Stimulated activated naive CD8-positive, alpha-beta T cell treated with anti-CD3 and anti-CD28 coated beads, Interleukin-15, Interleukin-2, amounts not matched to agents 100 U/mL and 50 U/mL, for 24 hours (primary cell): Measurements from ENCODE around the gene CRKL.
"Not testable (repeated sequence)": the region's sequence is repeated elsewhere in the genome, so short reads cannot be mapped to it uniquely, and the experiment has no call there.

Experiments used
- ATAC-seq: fragments of 150-1000 bp; cut with Tn5 transposase; one replicate; pipeline ENCODE4 v1.10.0; 2021
- DNase-seq: peaks from one replicate; pipeline ENCODE4 v3.0.0; 2021

CRKL gene

DNA sequence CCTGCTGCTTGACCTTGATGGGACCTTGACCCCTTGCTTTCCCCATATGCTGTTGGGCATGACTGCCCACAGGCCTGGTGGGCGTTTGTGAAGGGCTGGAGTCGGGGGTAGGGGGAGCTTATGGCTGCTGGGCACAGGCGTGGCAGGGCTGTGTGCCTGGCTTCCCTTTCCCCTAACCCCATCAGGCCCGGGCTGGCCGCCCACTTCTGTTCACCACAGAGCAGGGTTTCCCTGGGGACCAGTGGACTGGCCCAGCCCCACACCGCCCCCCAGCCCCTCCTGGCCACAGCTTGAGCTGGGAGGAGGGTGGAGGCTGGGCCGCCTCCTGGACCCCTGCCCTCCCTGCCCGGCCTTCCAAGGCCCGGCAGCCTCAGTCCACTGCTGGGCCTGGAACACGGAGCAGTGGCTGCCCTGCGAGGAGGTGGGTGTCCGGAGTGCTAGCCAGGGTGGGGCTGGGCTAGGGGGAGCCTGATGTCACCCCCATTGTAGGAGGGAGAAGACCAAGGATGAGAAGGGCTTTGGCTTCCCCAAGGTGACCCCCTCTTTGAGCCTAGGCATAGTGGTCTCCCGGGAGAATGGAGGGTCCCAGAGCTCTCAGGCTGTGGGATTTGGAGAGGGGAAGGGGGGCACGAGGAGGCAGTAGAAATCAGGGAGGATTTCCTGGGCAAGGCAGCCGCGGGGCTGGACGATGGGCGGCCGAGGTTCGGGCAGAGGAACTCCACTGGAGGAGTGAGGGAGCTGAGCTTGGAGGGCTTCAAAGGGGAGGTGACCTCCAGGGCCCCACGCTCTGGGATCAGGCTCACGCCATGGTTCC, 49.9 kb downstream of the CRKL start, which contains the start of gene AIFM3:
Gene AIFM3, plus strand, starts transcription at position 373 of the 814 bp plus-strand sequence. CDS start 690 bp downstream, outside the sequence.
- no peak for ATAC-seq
- DNase-seq = no peak

DNA sequence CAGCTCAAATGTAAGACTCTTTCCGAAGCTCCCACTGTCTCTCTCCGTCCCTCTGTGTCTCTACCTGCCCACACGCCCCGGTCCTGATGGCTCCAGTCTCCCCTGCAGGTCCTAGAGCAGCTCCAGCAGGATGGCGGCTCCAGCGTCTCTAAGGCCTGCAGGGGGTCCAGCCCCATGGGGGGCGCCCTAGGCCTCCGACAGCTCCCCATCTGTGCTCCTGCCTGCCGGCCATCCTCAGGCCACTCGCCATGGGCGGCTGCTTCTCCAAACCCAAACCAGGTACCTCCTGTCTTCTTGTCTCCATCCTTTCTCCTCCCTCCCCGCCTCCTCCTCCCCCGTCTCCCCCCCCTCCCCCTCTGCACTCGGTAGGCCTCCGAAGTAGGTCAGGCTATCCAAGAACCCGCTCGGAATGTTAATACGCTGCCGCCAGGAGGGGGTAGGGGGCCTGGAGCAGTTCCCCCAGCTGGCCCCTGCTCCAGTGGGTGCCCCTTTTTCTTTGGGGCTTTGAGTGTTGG, 50.5 kb downstream of the CRKL start:
- DNase-seq (no peak), ATAC-seq (no peak)

DNA sequence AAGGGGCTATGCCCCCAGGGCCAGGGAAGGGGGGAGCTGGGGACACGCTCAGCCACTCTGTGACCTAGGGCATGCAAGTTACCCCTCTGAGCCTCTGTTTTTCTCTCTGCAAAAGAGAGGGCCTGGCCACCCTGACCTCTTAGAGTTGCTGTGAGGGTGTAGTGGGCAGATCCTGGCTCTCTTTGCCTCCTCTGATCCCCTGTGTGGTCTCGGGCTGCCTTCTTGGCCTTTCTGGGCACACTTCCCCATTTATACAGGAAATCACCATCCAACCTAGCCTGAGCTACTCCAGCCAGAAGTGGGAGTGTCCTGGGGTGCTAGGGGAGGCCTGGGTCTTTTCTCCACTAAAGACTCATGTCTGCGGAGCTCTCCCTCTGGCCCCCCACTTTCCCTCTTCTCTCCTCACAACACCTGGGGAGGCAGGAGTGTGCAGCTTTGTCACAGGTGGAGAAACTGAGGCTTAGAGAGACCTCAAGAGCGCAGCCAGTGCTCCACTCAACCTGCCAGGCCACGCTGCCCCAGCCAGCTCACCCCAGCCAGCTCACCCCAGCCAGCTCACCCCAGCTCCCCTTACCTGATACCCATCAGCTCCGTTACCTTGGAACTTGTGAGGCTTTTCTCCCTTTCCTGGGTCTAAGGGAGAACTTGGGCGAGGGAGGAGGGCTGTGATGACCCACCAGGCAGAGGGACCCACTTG, 51.2 kb downstream of the CRKL start:
- DNase-seq (no peak), ATAC-seq (no peak)

DNA sequence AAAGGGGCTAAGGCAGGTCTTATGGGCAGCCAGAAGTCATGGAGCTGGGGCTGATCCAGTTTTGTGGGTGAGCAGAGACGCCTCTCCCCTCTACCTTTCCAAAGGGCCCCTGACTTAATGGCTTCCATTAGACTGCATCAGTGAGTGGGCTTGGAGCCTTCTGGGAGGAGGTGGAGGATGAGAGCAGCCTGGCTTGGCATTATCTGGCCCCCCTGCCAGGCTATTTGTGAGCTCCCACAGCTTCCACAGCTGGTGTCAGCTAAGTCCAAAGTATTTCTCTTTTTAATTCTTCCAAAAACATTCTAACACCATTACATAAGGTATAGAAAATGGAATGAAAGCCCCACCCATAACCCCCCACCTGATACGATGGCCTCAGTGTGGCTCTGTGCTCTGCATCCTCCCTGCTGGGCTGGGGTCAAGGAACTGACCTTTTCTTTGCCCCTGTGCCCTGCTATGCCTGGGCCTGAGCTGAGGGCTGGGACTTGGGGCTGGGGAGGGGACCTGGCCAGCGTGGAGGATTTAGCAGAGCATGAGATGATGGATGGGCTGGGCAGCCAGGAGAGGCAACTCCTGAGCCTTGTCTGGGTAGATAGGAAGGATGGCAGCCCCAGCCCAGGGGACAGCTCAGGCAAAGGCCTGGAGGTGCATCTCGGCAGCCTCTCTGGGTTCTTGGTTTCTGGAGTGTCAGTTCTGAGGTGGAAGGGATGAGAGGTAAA, 53.9 kb downstream of the CRKL start:
- no peak for ATAC-seq
- DNase-seq = no peak

DNA sequence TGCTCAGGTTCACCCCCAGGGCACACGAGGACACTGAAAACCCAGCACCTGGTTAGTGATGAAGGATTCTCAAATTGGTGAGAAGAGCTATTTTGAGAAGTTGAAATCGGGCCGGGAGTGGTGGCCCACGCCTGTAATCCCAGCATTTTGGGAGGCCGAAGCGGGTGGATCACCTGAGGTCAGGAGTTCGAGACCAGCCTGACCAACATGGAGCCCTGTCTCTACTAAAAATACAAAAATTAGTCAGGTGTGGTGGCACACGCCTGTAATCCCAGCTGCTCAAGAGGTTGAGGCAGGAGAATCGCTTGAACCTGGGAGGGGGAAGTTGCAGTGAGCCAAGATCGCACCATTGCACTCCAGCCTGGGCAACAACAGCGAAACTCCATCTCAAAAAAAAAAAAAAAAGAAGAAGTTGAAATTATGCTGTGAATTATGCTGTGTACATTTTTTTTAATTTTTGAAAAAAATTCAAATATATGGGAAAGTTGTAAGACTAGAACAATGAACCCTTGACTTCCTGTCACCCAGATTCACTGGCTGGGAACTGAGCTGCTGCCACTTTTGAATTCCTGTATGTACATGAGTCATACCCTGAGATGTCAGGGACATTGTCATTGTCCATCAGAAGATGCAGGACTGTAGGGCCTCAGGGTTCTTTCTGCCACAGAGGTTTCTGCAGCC, 54.9 kb downstream of the CRKL start:
- DNase-seq, ATAC-seq: not testable (repeated sequence)

DNA sequence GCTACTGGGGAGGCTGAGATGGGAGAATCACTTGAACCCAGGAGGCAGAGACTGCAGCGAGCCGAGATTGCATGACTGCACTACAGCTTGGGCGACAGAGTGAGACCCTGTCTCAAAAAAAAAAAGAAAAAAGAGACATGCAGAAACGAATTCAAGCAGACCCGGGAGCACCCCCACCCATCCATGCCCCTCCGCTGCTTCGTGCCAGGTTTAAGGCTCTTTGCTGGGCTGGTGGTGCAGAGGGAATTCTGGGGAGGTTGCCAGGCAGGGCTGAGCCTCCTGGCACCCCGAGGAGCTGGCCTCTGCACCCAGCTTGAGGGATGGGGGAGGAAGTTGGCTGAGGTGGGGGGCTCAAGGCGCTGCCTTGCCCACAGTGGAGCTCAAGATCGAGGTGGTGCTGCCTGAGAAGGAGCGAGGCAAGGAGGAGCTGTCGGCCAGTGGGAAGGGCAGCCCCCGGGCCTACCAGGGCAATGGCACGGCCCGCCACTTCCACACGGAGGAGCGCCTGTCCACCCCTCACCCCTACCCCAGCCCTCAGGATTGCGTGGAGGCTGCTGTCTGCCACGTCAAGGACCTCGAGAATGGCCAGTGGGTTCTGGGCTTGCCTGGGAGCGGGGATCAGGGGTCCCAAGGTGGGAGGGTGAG, 55.8 kb downstream of the CRKL start:
- DNase-seq = no peak
- no peak for ATAC-seq

DNA sequence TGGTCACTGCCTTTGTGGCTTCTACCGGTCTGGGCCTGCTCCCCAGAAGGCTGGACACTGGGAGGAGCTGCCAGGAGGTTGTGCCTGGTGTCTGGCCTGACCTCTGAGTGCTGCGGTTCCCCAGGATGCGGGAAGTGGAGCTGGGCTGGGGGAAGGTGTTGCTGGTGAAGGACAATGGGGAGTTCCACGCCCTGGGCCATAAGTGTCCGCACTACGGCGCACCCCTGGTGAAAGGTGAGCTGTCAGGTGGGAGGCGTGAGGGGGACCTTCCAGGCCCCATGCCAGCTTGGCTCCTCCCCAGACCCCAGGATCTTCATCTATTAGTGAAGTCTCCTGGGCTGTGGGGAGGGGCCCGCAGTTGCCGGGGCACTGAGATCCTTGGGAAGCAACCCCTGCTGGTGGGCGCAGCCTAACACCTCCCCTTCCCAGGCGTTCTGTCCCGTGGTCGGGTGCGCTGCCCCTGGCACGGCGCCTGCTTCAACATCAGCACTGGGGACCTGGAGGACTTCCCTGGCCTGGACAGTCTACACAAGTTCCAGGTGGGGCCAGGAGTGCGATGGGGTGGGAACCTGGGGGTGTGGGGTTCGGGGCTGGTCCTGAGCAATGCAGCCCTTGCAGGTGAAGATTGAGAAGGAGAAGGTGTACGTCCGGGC, 56.6 kb downstream of the CRKL start:
- DNase-seq = no peak
- ATAC-seq = no peak

DNA sequence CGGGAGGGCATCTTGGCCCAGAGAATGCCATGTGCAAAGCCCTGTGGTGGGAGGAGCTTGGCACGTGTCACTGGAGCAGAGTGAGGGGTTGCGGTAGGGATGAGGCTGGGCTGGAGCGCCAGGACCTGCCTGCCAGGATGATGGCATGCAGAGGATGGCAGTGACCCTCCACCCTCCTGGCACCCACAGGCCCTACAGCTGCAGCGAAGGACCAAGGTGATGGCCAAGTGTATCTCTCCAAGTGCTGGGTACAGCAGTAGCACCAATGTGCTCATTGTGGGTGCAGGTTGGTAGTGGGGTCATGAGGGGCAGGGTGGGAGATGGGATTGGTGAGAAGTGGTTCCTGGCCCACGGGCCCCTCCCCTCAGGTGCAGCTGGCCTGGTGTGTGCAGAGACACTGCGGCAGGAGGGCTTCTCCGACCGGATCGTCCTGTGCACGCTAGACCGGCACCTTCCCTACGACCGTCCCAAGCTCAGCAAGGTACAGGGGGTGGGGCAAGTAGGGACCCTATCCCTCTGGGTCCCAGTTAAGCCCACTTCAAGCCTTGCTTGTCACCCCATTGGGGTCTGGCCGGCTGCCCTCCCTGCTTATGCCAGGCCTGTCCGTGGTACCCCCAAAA, 57.2 kb downstream of the CRKL start:
- no peak for DNase-seq
- no peak for ATAC-seq

DNA sequence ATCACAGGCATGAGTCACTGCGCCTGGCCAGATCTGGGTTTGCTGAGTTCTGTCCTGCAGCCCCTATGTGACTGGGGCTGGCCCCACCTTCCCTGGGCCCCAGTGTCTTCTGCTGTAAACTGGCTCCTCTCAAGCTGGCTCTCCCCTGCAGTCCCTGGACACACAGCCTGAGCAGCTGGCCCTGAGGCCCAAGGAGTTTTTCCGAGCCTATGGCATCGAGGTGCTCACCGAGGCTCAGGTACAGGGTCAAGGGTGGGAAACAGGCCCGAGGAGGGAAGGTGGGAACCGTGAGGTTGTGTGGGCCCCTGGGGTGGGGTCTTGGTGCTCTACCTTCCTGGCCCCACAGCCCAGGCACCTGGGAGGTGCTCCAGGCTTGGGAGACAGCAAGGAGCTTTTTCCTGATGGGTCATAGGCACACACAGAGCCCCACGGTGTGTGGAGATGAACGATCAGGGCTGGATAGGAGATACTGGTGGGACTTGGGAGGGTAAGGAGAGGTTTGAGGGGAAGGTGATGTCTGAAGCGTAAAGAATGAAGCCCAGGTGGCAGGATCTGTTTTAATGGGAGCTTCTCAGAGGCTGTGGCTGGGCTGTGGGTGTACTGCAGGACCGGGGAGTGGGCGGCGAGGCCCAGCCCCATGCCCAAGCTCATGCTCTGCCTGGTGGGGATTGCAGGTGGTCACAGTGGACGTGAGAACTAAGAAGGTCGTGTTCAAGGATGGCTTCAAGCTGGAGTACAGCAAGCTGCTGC, 58.5 kb downstream of the CRKL start:
- ATAC-seq (no peak), DNase-seq (no peak)

DNA sequence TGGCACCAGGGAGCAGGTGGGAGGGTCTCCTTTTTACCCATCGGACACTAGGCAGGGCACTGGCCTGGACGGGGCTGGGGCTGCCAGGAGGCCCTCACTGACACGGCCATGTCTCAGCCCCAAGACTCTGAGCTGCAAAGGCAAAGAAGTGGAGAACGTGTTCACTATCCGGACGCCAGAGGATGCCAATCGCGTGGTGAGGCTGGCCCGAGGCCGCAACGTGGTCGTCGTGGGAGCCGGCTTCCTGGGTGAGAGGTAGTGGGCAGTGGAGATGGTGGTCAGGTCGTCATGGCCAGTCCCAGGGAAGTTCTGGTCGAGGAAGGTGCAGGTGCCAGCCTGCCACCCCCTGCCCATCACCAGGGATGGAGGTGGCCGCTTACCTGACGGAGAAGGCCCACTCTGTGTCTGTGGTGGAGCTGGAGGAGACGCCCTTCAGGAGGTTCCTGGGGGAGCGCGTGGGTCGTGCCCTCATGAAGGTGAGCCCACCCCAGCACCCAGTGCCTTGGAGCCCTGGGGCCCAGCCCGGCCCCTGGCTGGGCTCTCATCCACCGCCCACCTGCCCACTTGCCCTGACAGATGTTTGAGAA, 59.2 kb downstream of the CRKL start:
- ATAC-seq (no peak), DNase-seq (no peak)

DNA sequence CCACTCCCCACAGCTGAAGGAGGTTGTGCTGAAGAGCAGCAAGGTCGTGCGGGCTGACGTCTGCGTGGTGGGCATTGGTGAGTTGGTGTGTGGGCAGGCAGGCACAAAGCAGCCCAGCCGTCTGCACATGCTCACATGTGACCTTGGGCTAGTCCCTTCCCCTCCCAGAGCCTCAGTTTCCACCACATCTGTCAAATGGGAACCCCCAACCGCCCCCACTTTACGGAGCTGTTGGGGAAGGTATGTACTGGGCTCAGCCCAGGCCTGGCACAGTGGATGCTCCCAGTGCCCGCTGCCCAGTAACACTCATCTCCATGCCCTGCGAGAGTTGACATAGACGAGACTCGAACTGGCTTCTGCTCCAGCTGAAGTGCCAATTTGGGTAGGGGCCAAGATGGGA, 59.8 kb downstream of the CRKL start:
- no peak for ATAC-seq
- no peak for DNase-seq

DNA sequence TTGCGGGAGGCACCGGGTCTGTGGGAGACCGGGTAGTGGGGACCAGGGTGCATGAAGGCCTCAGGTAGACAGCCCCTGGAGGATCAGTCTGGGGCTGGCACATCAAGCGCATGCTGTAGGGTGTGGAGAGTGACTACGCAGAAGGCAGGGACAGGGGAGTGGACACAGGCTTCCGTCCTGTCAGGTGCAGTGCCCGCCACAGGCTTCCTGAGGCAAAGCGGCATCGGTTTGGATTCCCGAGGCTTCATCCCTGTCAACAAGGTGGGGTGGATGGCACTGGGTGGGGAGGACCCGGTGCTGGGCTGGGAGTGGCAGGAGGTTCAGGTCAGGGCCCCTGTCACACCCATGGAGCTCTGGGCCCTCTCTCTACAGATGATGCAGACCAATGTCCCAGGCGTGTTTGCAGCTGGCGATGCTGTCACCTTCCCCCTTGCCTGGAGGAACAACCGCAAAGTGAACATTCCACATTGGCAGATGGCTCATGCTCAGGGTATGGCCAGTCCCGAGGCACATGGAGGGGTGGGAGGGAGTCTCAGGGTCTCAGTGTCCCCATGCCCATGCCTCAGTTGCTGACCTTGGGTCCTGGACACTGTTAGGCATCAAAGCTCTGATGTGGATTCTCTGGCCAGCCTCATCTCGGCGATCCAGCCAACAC, 60.4 kb downstream of the CRKL start:
- ATAC-seq (no peak), DNase-seq (no peak)

DNA sequence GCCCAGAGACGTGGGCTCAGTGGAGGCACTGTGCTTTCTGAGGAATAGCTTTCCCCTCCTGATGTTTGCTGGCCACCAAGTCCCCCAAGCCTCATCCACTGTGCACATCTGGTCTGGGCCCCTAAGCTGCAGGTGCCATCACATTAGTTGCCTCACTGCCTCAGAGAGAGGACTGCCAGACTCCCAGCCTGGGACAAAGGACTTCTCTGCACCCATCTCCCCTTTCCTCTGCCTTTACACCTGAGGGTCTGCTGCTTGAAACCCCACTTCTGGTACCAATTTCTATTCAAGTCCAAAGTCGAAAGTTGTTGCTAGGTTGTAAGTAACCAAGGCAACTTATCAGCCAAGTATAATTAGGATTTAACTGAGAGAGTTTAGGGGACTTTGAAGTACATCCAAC, 61.2 kb downstream of the CRKL start:
- DNase-seq (no peak), ATAC-seq (no peak)

DNA sequence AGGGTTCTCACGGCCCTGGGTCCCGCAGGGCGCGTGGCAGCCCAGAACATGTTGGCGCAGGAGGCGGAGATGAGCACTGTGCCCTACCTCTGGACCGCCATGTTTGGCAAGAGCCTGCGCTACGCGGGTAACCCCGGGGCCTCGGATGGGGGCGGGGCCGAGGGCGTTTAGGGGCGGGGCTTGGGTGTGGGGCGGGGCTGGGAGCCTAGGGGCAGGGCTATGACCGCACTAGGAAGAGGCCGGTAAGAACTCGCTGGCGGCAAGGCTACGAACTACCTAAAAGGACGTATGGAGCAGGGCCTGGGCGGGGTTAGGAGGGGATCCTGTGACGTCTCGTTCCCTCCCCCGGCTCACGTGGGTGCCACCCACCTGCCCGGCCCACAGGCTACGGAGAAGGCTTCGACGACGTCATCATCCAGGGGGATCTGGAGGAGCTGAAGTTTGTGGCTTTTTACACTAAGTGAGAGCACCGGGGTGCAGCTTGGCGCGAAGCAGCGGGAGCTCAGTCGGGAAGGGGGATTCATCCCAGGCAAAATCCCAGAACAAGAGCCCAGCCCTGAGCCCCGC, 62.1 kb downstream of the CRKL start:
- DNase-seq (peak; percentile 73), ATAC-seq (peak; percentile 72)

DNA sequence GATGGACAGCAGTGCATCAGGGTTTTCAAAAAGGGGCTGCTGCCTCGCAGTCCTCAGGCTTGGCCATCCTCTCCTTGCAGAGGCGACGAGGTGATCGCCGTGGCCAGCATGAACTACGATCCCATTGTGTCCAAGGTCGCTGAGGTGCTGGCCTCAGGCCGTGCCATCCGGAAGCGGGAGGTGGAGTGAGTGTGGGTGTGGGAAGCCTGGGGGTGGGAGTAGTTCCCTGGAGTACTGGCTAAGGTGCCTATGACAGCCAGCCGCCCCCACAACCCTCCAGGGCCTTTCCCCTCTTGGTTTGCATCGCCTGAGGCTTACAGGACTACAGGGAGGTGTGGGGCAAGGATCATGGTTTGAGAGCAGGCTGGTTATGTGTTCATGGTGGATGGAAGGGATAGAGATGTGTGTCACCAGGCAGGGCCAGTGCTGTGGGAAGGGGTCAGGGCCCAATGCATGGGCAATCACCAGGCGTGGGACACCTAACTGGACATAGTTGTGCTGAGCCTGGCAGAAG, 62.8 kb downstream of the CRKL start:
- no peak for ATAC-seq

DNA sequence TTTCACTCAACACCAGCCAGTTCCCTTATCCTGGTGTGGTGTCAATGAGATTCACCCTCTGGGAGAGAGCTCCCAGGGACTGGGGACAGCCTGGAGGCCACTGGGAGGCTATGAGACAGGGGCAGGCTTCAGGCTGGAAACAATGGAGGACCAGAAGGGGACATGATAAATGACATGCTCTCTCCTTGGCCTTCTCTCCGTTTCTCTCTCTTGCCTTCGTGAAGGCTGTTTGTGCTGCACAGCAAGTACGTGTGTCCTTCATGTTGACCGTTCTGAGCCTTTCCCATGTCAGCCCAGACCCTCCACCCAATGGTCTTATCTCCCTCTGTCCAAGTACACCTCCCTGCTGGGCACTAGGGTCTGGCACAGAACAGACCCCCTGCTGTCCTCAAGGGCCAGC, 63.3 kb downstream of the CRKL start:
- no peak for ATAC-seq
- no peak for DNase-seq

More for the DNA sequence above, 62.8 kb downstream of the CRKL start:
- no peak for DNase-seq

DNA sequence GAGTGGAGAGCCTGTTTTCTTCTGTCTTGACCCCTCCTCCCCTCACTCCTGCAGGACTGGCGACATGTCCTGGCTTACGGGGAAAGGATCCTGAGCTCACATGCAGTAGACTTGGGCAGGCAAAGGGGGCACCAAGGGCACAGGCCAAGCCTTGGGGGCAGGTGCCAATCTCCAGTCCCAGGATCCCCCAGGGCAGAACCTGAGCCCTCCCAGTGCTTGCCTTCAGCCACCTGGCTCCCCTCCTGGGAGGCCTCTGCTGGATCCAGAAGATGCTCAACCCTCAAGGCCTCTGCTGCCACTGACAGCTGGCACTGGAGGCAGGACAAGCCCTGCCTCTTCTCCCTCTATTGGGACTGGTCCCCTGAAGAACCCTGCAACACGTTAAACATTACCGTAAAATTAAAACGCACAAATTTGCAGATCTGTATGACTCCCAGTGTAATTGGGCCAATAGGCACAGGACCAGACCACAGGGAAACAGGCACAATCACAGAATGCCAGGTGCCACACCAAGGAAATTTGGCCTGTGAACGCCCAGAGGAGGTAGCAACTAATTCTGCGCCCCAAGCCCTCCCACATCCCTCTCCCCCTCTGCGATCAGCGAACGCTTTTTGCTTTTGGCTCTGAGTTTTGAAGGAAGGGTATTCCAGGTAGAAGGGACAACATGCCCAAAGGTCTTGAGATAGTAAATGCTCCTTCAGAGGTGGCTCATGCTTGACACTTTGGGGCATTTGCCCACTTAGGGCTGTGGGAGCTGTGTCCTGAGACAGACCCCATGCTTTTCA, 63.9 kb downstream of the CRKL start:
- ATAC-seq (no peak), DNase-seq (no peak)
